Adrenal gland (tissue), 12 donors: ENCODE measurements around the gene HDAC4. TPM values are rescaled to one million over a fixed set of nuclear protein-coding genes. Genes with fewer than 3 reads are reported as not detected.

ENCODE experiments used
- DNase-seq, 7 donors: peaks; one replicate each; pipeline ENCODE4 v3.0.0-alpha.2; 2019 to 2020
- H3K27ac ChIP-seq, 5 donors: fragments of 200-600 bp; sonication (generic) in 4 of 5; 1 replicate in 3 of 5; 2 replicates in 2 of 5; pipeline versions ENCODE4 v1.5.1 to v1.8.0; 2016 to 2020; ENCODE audit warnings: mild to moderate bottlenecking in 1 of 5
- H3K27me3 ChIP-seq: fragments of 200-600 bp; 2 replicates; pipeline ENCODE4 v1.8.0; 2021
- H3K36me3 ChIP-seq, 2 donors: fragments of 200-600 bp; replicated peaks in 1 of 2; 1 replicate in 1 of 2; 2 replicates in 1 of 2; pipeline versions ENCODE4 v1.5.1 to v1.8.0; 2018 to 2022
- H3K4me1 ChIP-seq, 2 donors: fragments of 200-600 bp; replicated peaks in 1 of 2; 1 replicate in 1 of 2; 2 replicates in 1 of 2; pipeline versions ENCODE4 v1.5.1 to v1.8.0; 2018 to 2021
- H3K4me3 ChIP-seq, 4 donors: fragments of 200-600 bp; sonication (generic) in 3 of 4; one replicate each; pipeline ENCODE4 v1.5.1; 2016 to 2018
- H3K9me3 ChIP-seq, 3 donors: fragments of 200-600 bp; sonication (generic) in 1 of 3; replicated peaks in 1 of 3; 1 replicate in 2 of 3; 2 replicates in 1 of 3; pipeline versions ENCODE4 v1.5.1 to v1.8.0; 2016 to 2021
- CTCF ChIP-seq, 6 experiments: fragments of 450-650 bp in 4 of 6; fragments of 200-600 bp in 2 of 6; sonication (generic) in 1 of 6; IDR thresholded peaks; 1 replicate in 5 of 6; 2 replicates in 1 of 6; pipeline versions ENCODE4 v1.5.1 to v1.8.0; 2016 to 2021; ENCODE audit warnings: antibody characterized with exemption in 6 of 6, mild to moderate bottlenecking in 2 of 6, moderate library complexity in 1 of 6
- POLR2A ChIP-seq, 2 donors: fragments of 450-650 bp; IDR thresholded peaks; one replicate each; pipeline ENCODE4 v1.6.1; 2017; ENCODE audit warnings: antibody characterized with exemption in 2 of 2, mild to moderate bottlenecking in 2 of 2, moderate library complexity in 1 of 2
- WGBS, 4 donors: extraction: QIAGEN DNeasy Blood & Tissue Kit in 2 of 4; methylation state at CpG; one replicate each; pipeline versions ENCODE4 v1.1.5 to v1.1.7; 2013 to 2017; 5-methylcytosine and 5-hydroxymethylcytosine counted together
- intact Hi-C, 2 donors: fragments of 100-400 bp; cut with DNase I; formaldehyde crosslinking; loops; one replicate each; pipeline versions ENCODE4 v1.14.1 to v1.15.0; 2022 to 2023
- polyA plus RNA-seq, 3 donors: library from polyadenylated mRNA; stranded (reverse); fragments of 200-250 nt in 2 of 3; fragments of 350-450 nt in 1 of 3; fragmentation: Illumina TruSeq in 1 of 3; extraction: RNeasy Lipid Tissue Mini Kit (QIAGEN cat#74804) in 1 of 3; gene quantifications; one replicate each; pipeline ENCODE4 v1.2.3, GENCODE V29; 2013 to 2014
- total RNA-seq, 9 donors: library from RNA; depleted of rRNA in 4 of 9; stranded (reverse); fragments of >200 nt in 4 of 9; fragments of 120-200 nt in 1 of 9; fragmentation: NEBNext Ultra II Directional in 1 of 9; extraction: Animal tissue kit (Norgen Biotek cat#: 25700) in 1 of 9; gene quantifications; one replicate each; pipeline versions ENCODE4 v1.1.0 to v1.2.4, GENCODE V29; 2013 to 2023
- donor health status: healthy with polysubstance abuse.
- donor health status: Bipolar disorder and iron deficiency.
- donor health status: DM: yes; HTN: yes; CAD: no.
- donor health status: DM: no; HTN: no; CAD: no.
- donor health status: DM: no; HTN: no; CAD: no.
- donor health status: DM: yes; HTN: yes; CAD: no.

HDAC4 gene
- total and polyA plus RNA-seq, 12 donors, result 8.3 to 88.9 (median 28.7) TPM

- H3K27ac ChIP-seq, result no peak overlapping the region
- intact Hi-C loops, result loop anchor here (10.0 kb wide), 3 partner anchors 80 to 250 kb away; no protein-coding TSS in a partner anchor
- WGBS, 4 donors, result 85 to 97% (median 88%) methylated on average over 1 of the region's 1 CpG
- TF ChIP-seq POLR2A (IDR thresholded peaks at IDR 0.05) (no peak), CTCF (IDR thresholded peaks at IDR 0.05) (no peak)
- no peaks in the 10 kb centered on the region for H3K36me3 ChIP-seq
- no peaks in the 10 kb centered on the region for H3K27me3 ChIP-seq
- peak in 3 of 7 donors; percentile 10 to 45 (median 11) for DNase-seq
- H3K9me3 ChIP-seq, result no peaks in the 10 kb centered on the region
- peaks cover 32 to 92% of the 10 kb centered on the region in 2 donors for H3K4me1 ChIP-seq
- no peak overlapping the region for H3K4me3 ChIP-seq
These were observed 5.8 kb downstream of the HDAC4 start for GRCh38 chr2:239394978-239395377.

- no peaks in the 10 kb centered on the region for H3K27me3 ChIP-seq
- intact Hi-C loops, result loop anchor here (10.0 kb wide), 3 partner anchors 80 to 250 kb away; no protein-coding TSS in a partner anchor
- peak in 3 of 7 donors; percentile 13 to 52 (median 17) for DNase-seq
- H3K9me3 ChIP-seq, result no peaks in the 10 kb centered on the region
- no peak overlapping the region for H3K4me3 ChIP-seq
- TF ChIP-seq POLR2A (IDR thresholded peaks at IDR 0.05), result no peak
- TF ChIP-seq CTCF (IDR thresholded peaks at IDR 0.05), result no peak
- H3K36me3 ChIP-seq, result no peaks in the 10 kb centered on the region
- H3K4me1 ChIP-seq, result peaks cover 32 to 87% of the 10 kb centered on the region in 2 donors
- WGBS, 4 donors, result 79 to 85% (median 84%) methylated on average over 11 of the region's 11 CpGs
- no peak overlapping the region for H3K27ac ChIP-seq
These were observed 6.4 kb downstream of the HDAC4 start for GRCh38 chr2:239394346-239394945.

GRCh38 chr2:239393941-239394340, 6.9 kb downstream of the HDAC4 start:
- Histone ChIP-seq H3K4me1 (peaks cover 28 to 82% of the 10 kb centered on the region in 2 donors), H3K27ac (no peak overlapping the region), H3K36me3 (no peaks in the 10 kb centered on the region), H3K4me3 (no peak overlapping the region), H3K9me3 (no peaks in the 10 kb centered on the region), H3K27me3 (no peaks in the 10 kb centered on the region)
- intact Hi-C loops, result loop anchor here (10.0 kb wide), 3 partner anchors 79 to 249 kb away; no protein-coding TSS in a partner anchor
- 72 to 95% (median 82%) methylated on average over 3 of the region's 3 CpGs for WGBS, 4 donors
- DNase-seq, result peak in 1 of 7 donors; percentile 3
- no peak for TF ChIP-seq CTCF (IDR thresholded peaks at IDR 0.05)
- no peak for TF ChIP-seq POLR2A (IDR thresholded peaks at IDR 0.05)

GRCh38 chr2:239393388-239393940, 7.4 kb downstream of the HDAC4 start:
- Histone ChIP-seq H3K36me3 (no peaks in the 10 kb centered on the region), H3K4me3 (no peak overlapping the region), H3K27ac (no peak overlapping the region), H3K4me1 (peaks cover 23 to 78% of the 10 kb centered on the region in 2 donors), H3K27me3 (no peaks in the 10 kb centered on the region), H3K9me3 (no peaks in the 10 kb centered on the region)
- DNase-seq, result peak in 6 of 7 donors; percentile 56 to 78 (median 72)
- intact Hi-C loops, result loop anchor here (10.0 kb wide), 3 partner anchors 79 to 249 kb away; no protein-coding TSS in a partner anchor
- WGBS, 4 donors, result 46 to 60% (median 48%) methylated on average over 5 to 7 of the region's 7 CpGs
- no peak for TF ChIP-seq POLR2A (IDR thresholded peaks at IDR 0.05)
- TF ChIP-seq CTCF (IDR thresholded peaks at IDR 0.05), result no peak
